OCI-LY1 (cell line): ENCODE results near the gene LDLRAD2.
"Not testable (repeated sequence)": the region's sequence is repeated elsewhere in the genome, so short reads cannot be mapped to it uniquely, and the experiment has no call there.

ENCODE experiments used
- H2AFZ ChIP-seq: fragments of 200-600 bp; sonication (generic), shearing (Covaris generic); 2 replicates; pipeline ENCODE4 v1.6.0; 2014; ENCODE audit warnings: antibody characterized with exemption, mild to moderate bottlenecking, low read length
- H3F3A ChIP-seq: fragments of 200-600 bp; sonication (generic), shearing (Covaris generic); 2 replicates; pipeline ENCODE4 v1.6.0; 2014; ENCODE audit warnings: mild to moderate bottlenecking, antibody characterized with exemption, low read length, moderate library complexity; ENCODE audit not compliant: insufficient read depth
- H3K27ac ChIP-seq: fragments of 200-600 bp; sonication (generic); 2 replicates; pipeline ENCODE4 v1.5.1; 2014; ENCODE audit warnings: low read length, mixed run types, mild to moderate bottlenecking, low read depth; ENCODE audit not compliant: poor library complexity, severe bottlenecking
- H3K27me3 ChIP-seq: fragments of 200-600 bp; sonication (generic); 2 replicates; pipeline ENCODE4 v1.6.0; 2014; ENCODE audit warnings: antibody characterized with exemption, mild to moderate bottlenecking, low read length, moderate library complexity; ENCODE audit not compliant: insufficient read depth
- H3K36me3 ChIP-seq: fragments of 200-600 bp; sonication (generic); 2 replicates; pipeline ENCODE4 v1.6.1; 2014; ENCODE audit warnings: mild to moderate bottlenecking, antibody characterized with exemption, low read length, moderate library complexity, mixed read lengths; ENCODE audit not compliant: insufficient read depth
- H3K4me1 ChIP-seq: fragments of 200-600 bp; sonication (generic); 2 replicates; pipeline ENCODE4 v1.5.1; 2014; ENCODE audit warnings: mild to moderate bottlenecking, low read length, moderate library complexity; ENCODE audit not compliant: insufficient read depth, severe bottlenecking
- H3K4me2 ChIP-seq: fragments of 200-600 bp; sonication (generic), shearing (Covaris generic); 2 replicates; pipeline ENCODE4 v1.6.1; 2014; ENCODE audit warnings: low read length
- H3K4me3 ChIP-seq: fragments of 200-600 bp; sonication (generic); 2 replicates; pipeline ENCODE4 v1.5.1; 2014; ENCODE audit warnings: low read length, low read depth, mild to moderate bottlenecking, mixed read lengths; ENCODE audit not compliant: poor library complexity, severe bottlenecking
- H3K79me2 ChIP-seq: fragments of 200-600 bp; shearing (Covaris generic); 2 replicates; pipeline ENCODE4 v1.6.1; 2016; ENCODE audit warnings: mixed run types, low read length, mixed read lengths; ENCODE audit not compliant: insufficient read depth
- H3K9ac ChIP-seq: fragments of 200-600 bp; sonication (generic), shearing (Covaris generic); 2 replicates; pipeline ENCODE4 v1.6.1; 2014; ENCODE audit warnings: mild to moderate bottlenecking, low read length, mixed read lengths
- H3K9me2 ChIP-seq: fragments of 200-600 bp; sonication (generic), shearing (Covaris generic); 2 replicates; pipeline ENCODE4 v1.6.1; 2014; ENCODE audit warnings: low read depth, mild to moderate bottlenecking, low read length, mixed read lengths
- H3K9me3 ChIP-seq: fragments of 200-600 bp; shearing (Covaris generic); 2 replicates; pipeline ENCODE4 v1.6.1; 2014; ENCODE audit warnings: low read length, mixed read lengths
- H4K20me1 ChIP-seq: fragments of 200-600 bp; sonication (generic), shearing (Covaris generic); 2 replicates; pipeline ENCODE4 v1.6.0; 2016; ENCODE audit warnings: mild to moderate bottlenecking, low read length; ENCODE audit not compliant: insufficient read depth
- EZH2 ChIP-seq: fragments of 200-600 bp; sonication (generic), shearing (Covaris generic); IDR thresholded peaks from 2 replicates; pipeline ENCODE4 v1.8.0; 2017; ENCODE audit warnings: borderline replicate concordance, mixed run types, mild to moderate bottlenecking, antibody characterized with exemption, low read length, moderate library complexity, mixed read lengths
- TF ChIP-seq, protein P1 (sequence below): fragments of 200-600 bp; sonication (generic), shearing (Covaris generic); IDR thresholded peaks from 2 replicates; pipeline ENCODE4 v1.5.1; 2017; ENCODE audit warnings: mild to moderate bottlenecking, antibody characterized with exemption, low read length, moderate library complexity, mixed read lengths

LDLRAD2 gene

DNA sequence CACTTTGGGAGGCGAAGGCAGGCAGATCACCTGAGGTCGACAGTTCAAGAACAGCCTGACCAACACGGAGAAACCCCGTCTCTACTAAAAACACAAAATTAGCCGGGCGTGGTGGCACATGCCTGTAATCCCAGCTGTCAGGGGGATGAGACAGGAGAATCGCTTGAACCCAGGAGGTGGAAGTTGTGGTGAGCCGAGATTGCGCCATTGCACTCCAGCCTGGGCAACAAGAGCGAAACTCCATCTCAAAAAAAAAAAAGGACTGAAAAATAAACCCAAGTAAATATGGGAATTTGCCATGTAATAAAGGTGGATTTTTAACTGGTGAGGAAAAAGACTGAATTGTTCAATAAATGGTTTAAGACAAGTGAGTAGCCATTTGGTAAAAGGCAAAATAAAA is 40.4 kb upstream of the LDLRAD2 start:
- not testable (repeated sequence) for H3K4me3 ChIP-seq, H2AFZ ChIP-seq, H3K27me3 ChIP-seq, H3K9me3 ChIP-seq, H3K9ac ChIP-seq, H3K9me2 ChIP-seq, H3F3A ChIP-seq, H3K4me2 ChIP-seq, H4K20me1 ChIP-seq, H3K27ac ChIP-seq
- Histone ChIP-seq H3K79me2 (peaks cover 90% of the 10 kb centered on the region), H3K4me1 (peaks cover 19% of the 10 kb centered on the region), H3K36me3 (peaks cover 16% of the 10 kb centered on the region)

GRCh38 chr1:21773585-21773984 is 38.5 kb upstream of the LDLRAD2 start:
- Histone ChIP-seq H3K79me2 (peaks cover 93% of the 10 kb centered on the region), H3F3A (no peaks in the 10 kb centered on the region), H3K9me2 (no peaks in the 10 kb centered on the region), H4K20me1 (no peaks in the 10 kb centered on the region), H3K27ac (peak overlapping the region; percentile 51), H3K4me2 (peak overlapping the region; percentile 23; the same call in 1 of the 2 replicates), H3K36me3 (peaks cover 20% of the 10 kb centered on the region), H2AFZ (no peak overlapping the region), H3K27me3 (no peaks in the 10 kb centered on the region), H3K4me3 (no peak overlapping the region), H3K9me3 (no peaks in the 10 kb centered on the region), H3K9ac (no peak overlapping the region), H3K4me1 (peaks cover 19% of the 10 kb centered on the region)
- TF ChIP-seq, protein P1, sequence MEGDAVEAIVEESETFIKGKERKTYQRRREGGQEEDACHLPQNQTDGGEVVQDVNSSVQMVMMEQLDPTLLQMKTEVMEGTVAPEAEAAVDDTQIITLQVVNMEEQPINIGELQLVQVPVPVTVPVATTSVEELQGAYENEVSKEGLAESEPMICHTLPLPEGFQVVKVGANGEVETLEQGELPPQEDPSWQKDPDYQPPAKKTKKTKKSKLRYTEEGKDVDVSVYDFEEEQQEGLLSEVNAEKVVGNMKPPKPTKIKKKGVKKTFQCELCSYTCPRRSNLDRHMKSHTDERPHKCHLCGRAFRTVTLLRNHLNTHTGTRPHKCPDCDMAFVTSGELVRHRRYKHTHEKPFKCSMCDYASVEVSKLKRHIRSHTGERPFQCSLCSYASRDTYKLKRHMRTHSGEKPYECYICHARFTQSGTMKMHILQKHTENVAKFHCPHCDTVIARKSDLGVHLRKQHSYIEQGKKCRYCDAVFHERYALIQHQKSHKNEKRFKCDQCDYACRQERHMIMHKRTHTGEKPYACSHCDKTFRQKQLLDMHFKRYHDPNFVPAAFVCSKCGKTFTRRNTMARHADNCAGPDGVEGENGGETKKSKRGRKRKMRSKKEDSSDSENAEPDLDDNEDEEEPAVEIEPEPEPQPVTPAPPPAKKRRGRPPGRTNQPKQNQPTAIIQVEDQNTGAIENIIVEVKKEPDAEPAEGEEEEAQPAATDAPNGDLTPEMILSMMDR, result no peak
- no peak for TF ChIP-seq EZH2

- Histone ChIP-seq H3K27me3 (no peaks in the 10 kb centered on the region), H3K4me3 (no peak overlapping the region), H3K36me3 (peaks cover 20% of the 10 kb centered on the region), H3F3A (no peaks in the 10 kb centered on the region), H3K79me2 (peaks cover 94% of the 10 kb centered on the region), H3K9me3 (no peaks in the 10 kb centered on the region), H3K4me1 (peaks cover 23% of the 10 kb centered on the region), H3K27ac (peak overlapping the region; percentile 23), H3K9me2 (no peaks in the 10 kb centered on the region), H4K20me1 (no peaks in the 10 kb centered on the region), H2AFZ (no peak overlapping the region), H3K9ac (no peak overlapping the region), H3K4me2 (no peak overlapping the region)
- TF ChIP-seq, protein P1, result no peak
- TF ChIP-seq EZH2, result no peak
Measured at GRCh38 chr1:21774835-21775549, 37.1 kb upstream of the LDLRAD2 start.

DNA sequence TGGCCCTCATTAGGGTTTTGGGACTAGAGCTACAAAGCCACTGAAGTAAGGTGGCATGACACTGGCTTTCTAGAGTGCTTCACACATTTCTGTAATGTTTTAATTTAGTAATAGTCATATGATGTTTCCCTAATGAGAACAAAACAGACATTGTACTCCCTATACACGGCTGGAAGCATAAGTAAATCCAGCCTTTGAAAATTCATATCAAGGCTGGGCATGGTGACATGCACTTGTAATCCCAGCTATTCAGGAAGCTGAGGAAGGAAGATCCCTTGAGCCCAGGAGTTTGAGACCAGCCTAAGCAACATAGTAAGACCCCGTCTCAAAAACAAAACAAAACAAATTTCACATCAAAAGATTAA is 36.5 kb upstream of the LDLRAD2 start:
- Histone ChIP-seq H3K27me3 (no peaks in the 10 kb centered on the region), H3K4me2 (no peak overlapping the region), H3F3A (no peaks in the 10 kb centered on the region), H3K9me2 (no peaks in the 10 kb centered on the region), H3K27ac (peak overlapping the region; percentile 23), H3K4me3 (no peak overlapping the region), H3K9ac (no peak overlapping the region), H3K79me2 (peaks cover 94% of the 10 kb centered on the region), H2AFZ (no peak overlapping the region), H4K20me1 (no peaks in the 10 kb centered on the region), H3K4me1 (peaks cover 29% of the 10 kb centered on the region), H3K36me3 (peaks cover 20% of the 10 kb centered on the region), H3K9me3 (no peaks in the 10 kb centered on the region)
- TF ChIP-seq, protein P1, result no peak
- no peak for TF ChIP-seq EZH2
